GM19395 (cell line): ENCODE results near the gene ANXA5.
A peak's percentile ranks its signal among the peaks of the same experiment; 100 is the strongest.

Source experiments
- ATAC-seq: cut with Tn5 transposase; IDR thresholded peaks from one replicate; pipeline ENCODE4 v1.9.1; 2021; ENCODE audit warnings: mild to moderate bottlenecking, moderate library complexity; ENCODE audit not compliant: unreplicated experiment

Gene ANXA5

GRCh38 chr4:121712001-121712651, 15.3 kb upstream of the ANXA5 start:
- ATAC-seq: peak; percentile 12

GRCh38 chr4:121711263-121712000, 14.7 kb upstream of the ANXA5 start:
- ATAC-seq: peak; percentile 91

GRCh38 chr4:121709766-121710405, 13.1 kb upstream of the ANXA5 start:
- ATAC-seq: no peak

- ATAC-seq: no peak
Observed at GRCh38 chr4:121707344-121707743, 10.6 kb upstream of the ANXA5 start.

- peak; percentile 49 for ATAC-seq
Observed at GRCh38 chr4:121706595-121707021, 9.8 kb upstream of the ANXA5 start.

- ATAC-seq: no peak
Observed at GRCh38 chr4:121705521-121705920, 8.7 kb upstream of the ANXA5 start.

- ATAC-seq: no peak
Observed at GRCh38 chr4:121702136-121702535, 5.4 kb upstream of the ANXA5 start.

- ATAC-seq: no peak
Observed at GRCh38 chr4:121701263-121701662, 4.5 kb upstream of the ANXA5 start.

GRCh38 chr4:121698236-121698671, 1.5 kb upstream of the ANXA5 start:
- no peak for ATAC-seq

GRCh38 chr4:121697564-121697963, 784 bp upstream of the ANXA5 start:
- ATAC-seq: peak; percentile 27

GRCh38 chr4:121696170-121696580, 605 bp downstream of the ANXA5 start:
- ATAC-seq: peak; percentile 36

GRCh38 chr4:121693886-121694285, 2.9 kb downstream of the ANXA5 start:
- no peak for ATAC-seq

- ATAC-seq: no peak
Observed at GRCh38 chr4:121693450-121693849, 3.3 kb downstream of the ANXA5 start.

- ATAC-seq: no peak
Observed at GRCh38 chr4:121692261-121692660, 4.5 kb downstream of the ANXA5 start.

GRCh38 chr4:121690001-121690400, 6.8 kb downstream of the ANXA5 start:
- ATAC-seq: no peak

GRCh38 chr4:121688701-121689100, 8.1 kb downstream of the ANXA5 start:
- ATAC-seq: no peak

- ATAC-seq: no peak
Observed at GRCh38 chr4:121688261-121688660, 8.5 kb downstream of the ANXA5 start.

- ATAC-seq: no peak
Observed at GRCh38 chr4:121686255-121686654, 10.5 kb downstream of the ANXA5 start.

GRCh38 chr4:121685257-121685656, 11.5 kb downstream of the ANXA5 start:
- ATAC-seq: no peak

GRCh38 chr4:121684561-121684960, 12.2 kb downstream of the ANXA5 start:
- no peak for ATAC-seq

GRCh38 chr4:121684016-121684415, 12.8 kb downstream of the ANXA5 start:
- ATAC-seq: no peak

- no peak for ATAC-seq
Observed at GRCh38 chr4:121680571-121680970, 16.2 kb downstream of the ANXA5 start.
